Stimulated activated CD8-positive, alpha-beta memory T cell treated with anti-CD3 and anti-CD28 coated beads, Interleukin-4, amount 100 ng/mL, for 1 hour (primary cell): ENCODE results near the gene ATL1.
"Not testable (repeated sequence)": the region's sequence is repeated elsewhere in the genome, so short reads cannot be mapped to it uniquely, and the experiment has no call there.

Source experiments
- DNase-seq, 2 donors: peaks; one replicate each; pipeline ENCODE4 v3.0.0-alpha.2; 2020; ENCODE audit warnings: low read depth in 2 of 2, low spot score in 1 of 2

Gene ATL1

GRCh38 chr14:50649691-50650090 lies 89.7 kb downstream of the ATL1 start:
- DNase-seq: no peak

- DNase-seq: no peak
These were observed 96.8 kb downstream of the ATL1 start for GRCh38 chr14:50656776-50657175.

- no peak for DNase-seq
These were observed 97.8 kb downstream of the ATL1 start for GRCh38 chr14:50657753-50658152.

GRCh38 chr14:50658203-50658602 lies 98.3 kb downstream of the ATL1 start:
- no peak for DNase-seq

DNA sequence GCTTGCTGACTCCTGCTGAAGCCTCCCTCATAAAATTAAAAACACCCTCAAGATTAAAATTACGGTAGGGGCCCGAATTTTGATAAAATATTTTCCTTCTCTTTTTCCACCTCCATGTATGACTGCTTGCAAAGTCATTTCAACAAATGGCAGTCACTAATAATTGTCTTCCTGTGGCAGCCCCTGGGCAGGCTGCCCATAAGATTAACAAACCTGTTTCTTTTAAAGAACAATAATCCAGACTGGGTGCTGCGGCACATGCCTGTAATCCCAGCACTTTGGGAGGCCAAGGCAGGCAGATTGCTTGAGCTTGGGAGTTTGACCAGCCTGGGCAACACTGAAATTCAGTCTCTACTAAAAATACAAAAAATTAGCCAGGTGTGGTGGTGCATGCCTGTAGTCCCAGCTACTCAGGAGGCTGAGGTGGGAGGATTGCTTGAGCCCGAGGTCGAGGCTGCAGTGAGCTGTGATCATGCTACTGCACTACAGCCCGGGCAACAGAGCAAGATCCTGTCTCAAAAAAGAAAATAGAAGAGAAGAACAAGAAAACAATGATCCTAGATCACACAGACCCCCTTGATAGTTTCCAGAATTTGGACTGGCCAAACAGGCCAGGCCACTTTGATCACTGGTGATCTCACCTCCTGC lies 99.5 kb downstream of the ATL1 start:
- DNase-seq: no peak

DNA sequence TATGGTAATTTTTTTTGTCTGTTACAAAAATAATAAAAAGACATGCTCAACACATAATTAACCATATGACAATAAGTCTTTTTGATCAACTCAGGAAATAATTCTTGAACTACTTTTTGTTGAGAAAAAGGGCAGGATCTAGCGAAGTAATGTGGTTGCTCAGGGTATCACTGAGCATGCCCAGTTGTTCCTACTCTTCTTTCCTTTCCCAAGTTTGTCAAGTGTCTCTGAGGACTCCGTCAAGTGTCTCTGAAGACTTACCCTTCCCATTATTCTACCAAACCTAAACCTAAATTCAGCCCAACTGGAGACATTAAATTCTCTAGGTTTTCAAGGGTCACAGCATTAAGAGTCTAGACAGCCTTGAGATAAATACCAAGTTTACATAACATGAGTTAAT lies 104.6 kb downstream of the ATL1 start:
- DNase-seq: not testable (repeated sequence)

DNA sequence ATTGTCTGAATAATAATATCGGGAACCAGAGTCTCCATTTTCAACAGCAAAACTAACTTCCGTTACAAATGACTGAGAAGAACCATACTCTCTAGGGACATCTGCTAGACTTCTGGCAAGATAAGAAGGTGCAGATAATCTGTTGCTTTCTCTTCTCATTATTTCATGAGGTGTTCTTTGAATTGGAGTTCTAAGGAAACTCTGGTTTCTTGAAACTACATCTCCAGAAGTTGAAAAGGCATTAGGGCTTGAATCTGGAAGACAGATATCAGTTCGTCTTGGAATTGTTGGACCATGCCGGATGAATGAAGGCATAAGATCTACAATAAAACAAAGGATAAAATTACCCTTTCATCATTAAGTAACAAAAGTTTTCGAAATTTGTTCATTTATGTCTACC lies 105.4 kb downstream of the ATL1 start:
- not testable (repeated sequence) for DNase-seq

GRCh38 chr14:50666772-50667683 lies 107.1 kb downstream of the ATL1 start:
- DNase-seq: no peak

DNA sequence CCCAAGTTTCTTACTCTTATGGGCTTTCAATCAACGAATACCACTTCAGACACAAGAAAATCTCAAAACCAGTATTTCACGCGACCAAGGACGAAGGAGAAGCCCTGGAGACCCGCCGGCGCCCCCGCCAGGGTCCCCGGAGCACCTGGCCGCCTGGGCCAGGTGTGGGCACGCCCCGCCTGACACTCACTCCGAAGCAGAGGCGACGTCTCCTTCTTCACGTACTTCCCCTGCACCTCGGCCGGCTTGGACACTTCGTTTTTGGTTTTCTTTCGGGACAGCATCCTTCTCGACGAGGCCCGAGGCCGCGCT lies 107.7 kb downstream of the ATL1 start:
- DNase-seq: no peak

DNA sequence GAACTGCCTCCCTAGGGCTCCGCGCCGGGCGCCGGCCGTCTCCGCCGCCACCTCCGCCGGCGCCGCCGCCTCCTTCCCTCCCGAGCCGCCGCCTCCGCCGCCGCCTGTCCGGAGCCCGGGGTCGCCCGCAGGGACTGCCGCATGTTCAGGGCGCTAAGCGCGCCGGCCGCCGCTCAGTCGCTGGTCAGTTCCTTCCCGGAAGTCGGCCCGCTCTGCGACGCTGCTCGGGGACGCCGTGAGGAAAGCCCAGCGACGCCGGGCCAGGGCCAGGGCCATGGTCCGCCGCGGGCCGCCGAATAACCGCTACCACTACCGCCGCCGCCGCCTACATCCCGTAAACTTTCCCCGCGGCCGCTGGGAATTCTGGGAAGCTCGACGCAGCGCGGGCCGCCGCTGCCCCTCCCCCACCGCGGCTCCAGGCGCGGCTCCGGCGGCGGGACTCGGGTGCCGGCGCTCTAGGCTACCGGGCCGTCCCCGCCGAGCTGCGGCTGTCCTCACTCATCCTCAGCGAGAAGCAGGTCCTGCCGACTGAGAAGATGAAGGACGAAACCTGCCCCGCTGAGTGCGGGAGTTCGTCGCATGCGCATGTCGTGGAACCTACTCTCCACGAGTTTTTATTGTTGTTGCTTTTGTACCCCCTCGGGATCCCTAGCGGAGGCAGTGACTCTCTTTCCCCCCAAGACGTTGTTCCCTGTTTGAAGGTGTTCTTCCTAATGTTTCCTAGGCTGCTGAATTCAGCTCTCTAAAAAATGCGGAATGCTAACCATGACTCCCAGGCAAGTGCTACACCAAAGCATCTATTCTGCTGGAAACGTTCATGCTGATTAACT lies 108.3 kb downstream of the ATL1 start, which contains the start of gene SAV1:
TSS of gene SAV1 (minus strand) at position 311 of the 830 bp plus-strand sequence. CDS start 339 bp downstream, outside the sequence.
- peak in 1 of 2 donors; percentile 7 for DNase-seq

GRCh38 chr14:50668826-50669143 lies 108.8 kb downstream of the ATL1 start:
- no peak for DNase-seq

DNA sequence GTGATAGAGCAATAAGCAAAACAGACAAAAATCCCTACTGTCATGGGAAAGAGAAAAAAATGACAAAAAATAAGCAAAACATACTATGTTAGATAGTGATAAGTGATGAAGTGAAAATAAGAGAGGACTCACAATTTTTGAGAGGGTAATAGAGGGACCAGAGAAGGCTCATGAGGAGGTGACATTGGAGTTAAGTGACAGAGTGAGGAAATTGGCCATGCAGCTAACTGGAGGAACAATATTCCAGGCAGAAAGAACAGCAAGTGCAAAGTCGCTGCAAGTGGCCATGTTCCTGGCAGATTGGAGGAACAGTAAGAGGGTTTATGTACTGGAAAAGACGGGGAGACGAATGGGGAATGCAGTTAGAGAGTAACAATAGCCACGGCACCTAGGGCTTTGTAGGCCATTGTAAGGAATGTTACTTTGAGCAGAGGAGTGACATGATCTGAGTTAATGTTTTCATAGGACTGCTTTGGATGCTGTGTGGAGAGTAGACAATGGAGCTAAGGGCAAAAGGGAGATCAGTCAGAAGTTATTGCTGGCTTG lies 109.6 kb downstream of the ATL1 start:
- DNase-seq: no peak

GRCh38 chr14:50670196-50670865 lies 110.4 kb downstream of the ATL1 start:
- no peak for DNase-seq

DNA sequence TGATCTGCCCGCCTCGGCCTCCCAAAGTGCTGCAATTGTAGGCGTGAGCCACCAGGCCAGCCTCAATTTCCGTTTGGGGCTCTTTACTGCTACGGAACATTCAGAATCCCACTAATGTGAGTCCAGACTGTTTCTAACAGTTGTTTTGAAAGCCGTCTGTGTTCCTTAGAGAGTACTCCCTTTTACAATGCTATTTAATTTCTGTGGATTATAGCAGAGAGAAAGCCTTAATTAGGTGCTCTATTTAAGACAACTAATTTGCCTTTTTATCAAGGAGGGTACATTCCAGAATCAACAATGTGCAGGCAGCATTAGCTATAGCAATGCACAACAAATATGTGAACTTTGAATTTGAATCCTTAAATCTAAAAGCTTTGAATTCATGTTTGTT lies 110.9 kb downstream of the ATL1 start:
- DNase-seq: no peak

- DNase-seq: no peak
These were observed 115.7 kb downstream of the ATL1 start for GRCh38 chr14:50675597-50675996.

- DNase-seq: no peak
These were observed 117.0 kb downstream of the ATL1 start for GRCh38 chr14:50676814-50677516.

GRCh38 chr14:50677527-50678063 lies 117.7 kb downstream of the ATL1 start:
- no peak for DNase-seq

- DNase-seq: no peak
These were observed 118.2 kb downstream of the ATL1 start for GRCh38 chr14:50678163-50678562.

DNA sequence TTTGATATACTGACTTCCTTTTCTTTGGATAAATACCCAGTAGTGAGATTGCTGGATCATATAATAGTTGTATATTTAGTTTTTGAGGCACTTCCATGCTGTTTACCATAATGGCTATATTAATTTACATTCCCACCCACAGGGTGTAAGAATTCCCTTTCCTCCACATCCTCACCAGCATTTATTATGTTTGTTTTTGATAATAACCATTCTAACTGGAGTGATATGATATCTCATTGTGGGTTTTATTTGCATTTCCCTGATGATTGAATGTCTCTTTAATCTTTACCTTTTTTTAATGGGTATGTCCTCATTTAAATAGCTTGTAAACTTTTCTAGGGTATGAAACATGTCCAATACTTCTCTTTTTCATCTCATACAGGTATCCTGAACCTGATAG lies 119.7 kb downstream of the ATL1 start:
- no peak for DNase-seq
